GM18951 (cell line): ENCODE measurements around the gene NKIRAS1.

Experiments
- POLR2A ChIP-seq: IDR thresholded peaks from 4 replicates; pipeline ENCODE4 v1.6.1; 2011; ENCODE audit warnings: mild to moderate bottlenecking; ENCODE audit not compliant: insufficient read length, insufficient read depth; ENCODE audit errors: extremely low read depth
- in situ Hi-C: fragments of 300-500 bp; cut with MboI; formaldehyde crosslinking; loops from one replicate; pipeline ENCODE4 v1.12.0; 2022; ENCODE audit warnings: low sequenced_read_pairs, mixed read lengths, inconsistent platforms; ENCODE audit not compliant: unreplicated experiment

NKIRAS1 gene

GRCh38 chr3:23911397-23911796 is 5.4 kb downstream of the NKIRAS1 start:
- no peak for TF ChIP-seq POLR2A
- in situ Hi-C loops: no loop called here

DNA sequence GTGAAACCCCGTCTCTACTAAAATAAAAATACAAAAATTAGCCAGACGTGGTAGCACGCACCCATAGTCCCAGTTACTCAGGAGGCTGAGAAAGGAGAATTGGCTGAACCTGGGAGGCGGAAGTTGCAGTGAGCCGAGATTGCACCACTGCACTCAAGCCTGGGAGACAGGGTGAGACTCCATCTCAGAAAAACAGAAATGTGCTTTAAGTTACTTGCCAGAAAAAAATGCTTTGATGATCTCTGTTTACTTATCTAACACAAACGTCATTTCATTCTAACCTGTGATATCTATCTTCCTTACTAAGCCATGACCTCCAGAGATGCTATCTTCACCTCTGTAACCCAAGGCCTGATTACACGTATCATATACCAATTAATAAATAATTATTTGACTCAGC is 7.4 kb downstream of the NKIRAS1 start:
- no peak for TF ChIP-seq POLR2A
- in situ Hi-C loops: no loop called here

- no peak for TF ChIP-seq POLR2A
Observed at GRCh38 chr3:23904545-23904944, 12.2 kb downstream of the NKIRAS1 start.

DNA sequence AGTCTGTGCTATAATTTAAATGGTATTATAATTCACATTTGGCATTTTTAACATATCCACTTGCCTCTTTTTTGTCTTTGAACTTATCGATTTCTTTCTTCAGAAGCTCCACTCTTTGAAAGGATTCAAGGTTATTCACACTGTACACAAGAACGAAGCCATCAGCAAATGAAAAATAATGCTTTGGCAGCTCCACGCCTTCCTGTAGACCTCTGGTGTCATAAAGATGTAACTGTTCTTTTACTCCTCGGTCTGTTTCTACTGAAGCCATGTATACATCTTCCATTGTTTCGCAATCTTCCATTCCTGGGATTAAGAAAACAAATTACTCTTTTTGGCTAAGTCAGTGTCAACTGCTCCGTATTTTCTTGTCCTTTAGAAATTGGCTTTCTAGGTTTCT is 16.0 kb downstream of the NKIRAS1 start:
- in situ Hi-C loops: no loop called here
- no peak for TF ChIP-seq POLR2A

More at GRCh38 chr3:23904545-23904944, 12.2 kb downstream of the NKIRAS1 start:
- in situ Hi-C loops: no loop called here

- TF ChIP-seq POLR2A: no peak
- in situ Hi-C loops: loop anchor here (25.0 kb wide), 1 partner anchor 342 kb away; no protein-coding TSS in a partner anchor
Observed at GRCh38 chr3:23895181-23895580, 21.6 kb downstream of the NKIRAS1 start.

DNA sequence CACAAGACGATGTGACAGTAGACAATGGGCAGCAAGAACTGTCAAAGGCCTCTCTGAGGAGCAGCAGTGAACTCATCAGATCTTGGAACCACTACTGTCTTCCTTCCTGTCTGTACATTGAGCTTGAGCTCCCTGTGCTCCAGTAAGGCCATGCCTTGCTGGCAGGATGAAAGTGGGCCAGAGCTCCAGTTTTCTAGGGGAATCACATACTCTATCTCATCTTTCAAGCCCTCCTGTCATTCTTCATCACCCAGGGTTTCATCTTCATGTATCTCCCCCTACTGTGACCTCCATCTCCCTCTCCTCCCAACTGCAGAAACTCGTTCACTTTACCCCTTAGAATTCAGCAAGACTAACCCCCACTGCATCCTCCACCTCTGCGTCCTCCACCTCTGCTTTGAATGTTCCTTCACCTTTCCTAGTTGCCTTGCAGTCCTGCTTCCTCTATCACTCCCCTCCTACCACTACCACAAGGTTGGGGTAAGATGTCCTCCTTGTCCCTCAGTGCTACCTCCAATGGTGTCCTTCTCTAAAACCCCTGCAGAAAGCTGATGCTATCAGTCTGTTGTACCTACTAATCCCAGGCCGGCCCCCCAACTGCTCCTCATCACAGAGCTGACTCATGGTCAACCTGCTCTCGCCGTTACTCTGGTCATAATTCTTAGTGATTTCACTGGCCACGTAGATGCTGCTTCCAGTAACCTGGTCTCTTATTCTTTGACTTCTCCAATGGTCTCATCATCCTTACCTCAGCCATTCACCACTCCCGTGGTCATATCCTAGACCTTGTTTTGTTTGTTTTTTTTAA is 22.3 kb downstream of the NKIRAS1 start:
- in situ Hi-C loops: loop anchor here (25.0 kb wide), 1 partner anchor 343 kb away; no protein-coding TSS in a partner anchor
- TF ChIP-seq POLR2A: no peak

- TF ChIP-seq POLR2A: no peak
- in situ Hi-C loops: loop anchor here (25.0 kb wide), 1 partner anchor 347 kb away; no protein-coding TSS in a partner anchor
Observed at GRCh38 chr3:23889950-23890349, 26.8 kb downstream of the NKIRAS1 start.

DNA sequence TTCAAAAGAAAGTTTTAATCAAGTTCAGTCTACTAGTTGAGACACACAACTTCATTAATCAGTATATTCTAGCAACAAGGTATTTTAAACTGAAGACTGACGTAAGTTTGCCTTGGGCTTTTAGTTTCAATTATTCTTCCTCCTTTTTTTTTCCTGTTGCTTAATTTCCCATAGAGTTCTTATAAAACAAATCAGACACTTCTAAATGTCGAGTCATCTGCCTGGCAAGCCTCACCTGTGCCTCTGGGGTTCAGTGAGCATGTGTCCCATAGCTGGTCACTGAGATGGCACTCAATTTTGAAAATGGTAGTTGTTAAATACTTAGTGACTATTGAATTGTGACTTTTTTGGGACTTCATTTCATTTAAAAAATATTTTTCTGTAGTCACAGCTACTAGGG is 27.4 kb downstream of the NKIRAS1 start:
- in situ Hi-C loops: loop anchor here (25.0 kb wide), 1 partner anchor 348 kb away; no protein-coding TSS in a partner anchor
- TF ChIP-seq POLR2A: no peak

DNA sequence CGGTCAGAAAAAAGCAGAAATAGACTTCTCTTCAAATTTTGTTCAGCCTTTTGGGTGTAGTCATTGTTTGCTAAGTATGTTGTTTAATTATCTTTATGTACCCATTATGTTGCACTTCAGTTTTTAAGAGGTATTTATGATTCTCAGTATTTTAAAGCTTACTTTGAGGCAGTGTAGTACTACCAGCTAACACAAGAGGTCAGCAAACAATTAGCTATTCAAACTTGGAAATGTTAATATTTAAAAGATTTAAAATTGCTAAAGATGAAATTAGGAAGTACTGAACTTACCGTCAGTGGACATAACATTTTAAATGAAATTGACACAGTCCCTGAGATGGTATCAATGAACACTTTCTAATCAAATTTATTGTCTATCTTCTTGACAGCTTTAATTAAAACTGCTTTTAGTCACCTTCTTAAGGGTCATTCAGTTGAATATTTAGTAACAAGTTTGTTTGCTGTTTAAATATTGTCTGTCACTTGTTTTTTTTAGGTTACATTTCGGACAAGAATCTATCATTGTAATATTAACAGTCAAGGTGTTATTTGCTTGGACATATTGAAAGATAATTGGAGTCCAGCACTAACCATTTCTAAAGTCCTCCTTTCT is 28.1 kb downstream of the NKIRAS1 start:
- in situ Hi-C loops: loop anchor here (25.0 kb wide), 1 partner anchor 349 kb away; no protein-coding TSS in a partner anchor

GRCh38 chr3:23886311-23886710 is 30.5 kb downstream of the NKIRAS1 start:
- TF ChIP-seq POLR2A: no peak
- in situ Hi-C loops: loop anchor here (25.0 kb wide), 1 partner anchor 351 kb away; no protein-coding TSS in a partner anchor

More for the DNA sequence above, 28.1 kb downstream of the NKIRAS1 start:
- no peak for TF ChIP-seq POLR2A

DNA sequence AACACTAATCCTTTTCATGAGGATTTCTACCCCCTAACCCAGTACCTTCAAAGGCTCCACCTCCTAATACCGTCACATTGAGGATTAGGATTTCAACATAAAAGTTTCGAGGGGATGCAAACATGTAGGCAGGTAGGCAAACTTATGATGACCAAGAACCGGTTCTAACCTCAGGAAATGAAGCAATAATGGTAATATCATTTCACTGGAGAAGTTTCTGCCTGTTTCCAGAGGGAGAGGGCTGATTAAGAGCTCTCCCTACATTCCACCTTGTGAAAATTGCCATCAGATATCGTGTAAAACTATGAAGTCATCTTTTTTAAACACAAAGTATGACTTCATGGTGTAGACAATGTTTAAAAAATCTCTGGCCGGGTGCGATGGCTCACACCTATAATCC is 31.6 kb downstream of the NKIRAS1 start:
- TF ChIP-seq POLR2A: no peak
- in situ Hi-C loops: loop anchor here (25.0 kb wide), 1 partner anchor 352 kb away; no protein-coding TSS in a partner anchor

DNA sequence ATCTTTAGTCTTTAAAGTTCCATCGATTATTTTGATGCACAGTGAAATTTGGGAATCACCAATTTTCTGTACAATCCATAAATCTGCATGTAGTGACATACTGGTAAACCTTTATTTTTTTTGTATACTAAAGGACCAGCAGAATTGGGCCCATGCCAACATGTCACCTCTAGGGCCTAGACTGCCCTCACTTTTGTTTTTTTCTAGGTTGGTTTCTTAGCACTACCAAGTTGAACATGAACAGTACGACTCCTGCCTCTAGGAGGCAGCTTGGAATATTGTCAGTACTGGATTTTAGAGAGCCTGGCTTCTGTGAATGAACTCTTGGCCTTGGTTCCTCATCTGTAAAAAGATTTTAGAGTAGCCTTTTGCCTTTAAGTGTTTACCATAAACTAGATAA is 32.3 kb downstream of the NKIRAS1 start:
- in situ Hi-C loops: loop anchor here (25.0 kb wide), 1 partner anchor 353 kb away; no protein-coding TSS in a partner anchor
- TF ChIP-seq POLR2A: no peak

- in situ Hi-C loops: loop anchor here (25.0 kb wide), 1 partner anchor 355 kb away; no protein-coding TSS in a partner anchor
- no peak for TF ChIP-seq POLR2A
Observed at GRCh38 chr3:23882487-23882918, 34.3 kb downstream of the NKIRAS1 start.

- in situ Hi-C loops: loop anchor here (25.0 kb wide), 1 partner anchor 355 kb away; no protein-coding TSS in a partner anchor
Observed at GRCh38 chr3:23881993-23882392, 34.8 kb downstream of the NKIRAS1 start.
